OCI-LY1 (cell line): ENCODE measurements around the gene FBXL3.

Experiments used
- H2AFZ ChIP-seq: fragments of 200-600 bp; sonication (generic), shearing (Covaris generic); 2 replicates; pipeline ENCODE4 v1.6.0; 2014; ENCODE audit warnings: antibody characterized with exemption, mild to moderate bottlenecking, low read length
- H3F3A ChIP-seq: fragments of 200-600 bp; sonication (generic), shearing (Covaris generic); 2 replicates; pipeline ENCODE4 v1.6.0; 2014; ENCODE audit warnings: mild to moderate bottlenecking, antibody characterized with exemption, low read length, moderate library complexity; ENCODE audit not compliant: insufficient read depth
- H3K27ac ChIP-seq: fragments of 200-600 bp; sonication (generic); 2 replicates; pipeline ENCODE4 v1.5.1; 2014; ENCODE audit warnings: low read length, mixed run types, mild to moderate bottlenecking, low read depth; ENCODE audit not compliant: poor library complexity, severe bottlenecking
- H3K27me3 ChIP-seq: fragments of 200-600 bp; sonication (generic); 2 replicates; pipeline ENCODE4 v1.6.0; 2014; ENCODE audit warnings: antibody characterized with exemption, mild to moderate bottlenecking, low read length, moderate library complexity; ENCODE audit not compliant: insufficient read depth
- H3K36me3 ChIP-seq: fragments of 200-600 bp; sonication (generic); 2 replicates; pipeline ENCODE4 v1.6.1; 2014; ENCODE audit warnings: mild to moderate bottlenecking, antibody characterized with exemption, low read length, moderate library complexity, mixed read lengths; ENCODE audit not compliant: insufficient read depth
- H3K4me1 ChIP-seq: fragments of 200-600 bp; sonication (generic); 2 replicates; pipeline ENCODE4 v1.5.1; 2014; ENCODE audit warnings: mild to moderate bottlenecking, low read length, moderate library complexity; ENCODE audit not compliant: insufficient read depth, severe bottlenecking
- H3K4me2 ChIP-seq: fragments of 200-600 bp; sonication (generic), shearing (Covaris generic); 2 replicates; pipeline ENCODE4 v1.6.1; 2014; ENCODE audit warnings: low read length
- H3K4me3 ChIP-seq: fragments of 200-600 bp; sonication (generic); 2 replicates; pipeline ENCODE4 v1.5.1; 2014; ENCODE audit warnings: low read length, low read depth, mild to moderate bottlenecking, mixed read lengths; ENCODE audit not compliant: poor library complexity, severe bottlenecking
- H3K79me2 ChIP-seq: fragments of 200-600 bp; shearing (Covaris generic); 2 replicates; pipeline ENCODE4 v1.6.1; 2016; ENCODE audit warnings: mixed run types, low read length, mixed read lengths; ENCODE audit not compliant: insufficient read depth
- H3K9ac ChIP-seq: fragments of 200-600 bp; sonication (generic), shearing (Covaris generic); 2 replicates; pipeline ENCODE4 v1.6.1; 2014; ENCODE audit warnings: mild to moderate bottlenecking, low read length, mixed read lengths
- H3K9me2 ChIP-seq: fragments of 200-600 bp; sonication (generic), shearing (Covaris generic); 2 replicates; pipeline ENCODE4 v1.6.1; 2014; ENCODE audit warnings: low read depth, mild to moderate bottlenecking, low read length, mixed read lengths
- H3K9me3 ChIP-seq: fragments of 200-600 bp; shearing (Covaris generic); 2 replicates; pipeline ENCODE4 v1.6.1; 2014; ENCODE audit warnings: low read length, mixed read lengths
- H4K20me1 ChIP-seq: fragments of 200-600 bp; sonication (generic), shearing (Covaris generic); 2 replicates; pipeline ENCODE4 v1.6.0; 2016; ENCODE audit warnings: mild to moderate bottlenecking, low read length; ENCODE audit not compliant: insufficient read depth
- CTCF ChIP-seq: fragments of 200-600 bp; sonication (generic), shearing (Covaris generic); IDR thresholded peaks from 2 replicates; pipeline ENCODE4 v1.5.1; 2017; ENCODE audit warnings: mild to moderate bottlenecking, antibody characterized with exemption, low read length, moderate library complexity, mixed read lengths
- EZH2 ChIP-seq: fragments of 200-600 bp; sonication (generic), shearing (Covaris generic); IDR thresholded peaks from 2 replicates; pipeline ENCODE4 v1.8.0; 2017; ENCODE audit warnings: borderline replicate concordance, mixed run types, mild to moderate bottlenecking, antibody characterized with exemption, low read length, moderate library complexity, mixed read lengths

FBXL3 gene

DNA sequence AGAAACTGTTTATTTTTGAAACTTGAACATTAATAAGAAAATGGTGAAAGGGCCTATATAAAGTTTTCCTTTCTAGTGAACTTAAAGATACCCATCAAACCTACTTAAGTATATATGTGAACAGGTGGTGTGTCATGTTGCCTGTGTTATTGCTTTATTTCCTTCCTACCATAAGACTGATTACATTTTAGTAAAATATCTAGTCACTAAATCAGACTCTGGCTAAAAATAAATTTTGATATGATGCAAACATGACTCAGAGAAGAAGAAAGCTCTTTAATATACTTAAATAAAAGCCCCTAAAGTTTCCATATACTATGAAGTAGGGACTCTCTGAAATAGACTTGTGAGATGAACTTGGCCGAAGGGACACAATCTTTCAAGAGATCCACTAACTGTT, 35.1 kb upstream of the FBXL3 start:
- no peak overlapping the region for H3K4me2 ChIP-seq
- H3K4me1 ChIP-seq = peaks cover 7% of the 10 kb centered on the region
- no peaks in the 10 kb centered on the region for H3K27me3 ChIP-seq
- no peaks in the 10 kb centered on the region for H3K79me2 ChIP-seq
- peaks cover 89% of the 10 kb centered on the region for H3K36me3 ChIP-seq
- TF ChIP-seq EZH2 (no peak), CTCF (no peak)
- H3K9ac ChIP-seq = no peak overlapping the region
- H2AFZ ChIP-seq = no peak overlapping the region
- no peaks in the 10 kb centered on the region for H3K9me2 ChIP-seq
- H3K9me3 ChIP-seq = no peaks in the 10 kb centered on the region
- H3K27ac ChIP-seq = no peak overlapping the region
- H3K4me3 ChIP-seq = no peak overlapping the region
- H4K20me1 ChIP-seq = no peaks in the 10 kb centered on the region
- H3F3A ChIP-seq = no peaks in the 10 kb centered on the region

GRCh38 chr13:77061362-77061761, 34.4 kb upstream of the FBXL3 start:
- TF ChIP-seq EZH2 (no peak), CTCF (no peak)
- Histone ChIP-seq H4K20me1 (no peaks in the 10 kb centered on the region), H3K27ac (no peak overlapping the region), H3K9me3 (no peaks in the 10 kb centered on the region), H3K79me2 (no peaks in the 10 kb centered on the region), H2AFZ (no peak overlapping the region), H3K9me2 (no peaks in the 10 kb centered on the region), H3F3A (no peaks in the 10 kb centered on the region), H3K4me2 (no peak overlapping the region), H3K4me3 (no peak overlapping the region), H3K9ac (no peak overlapping the region), H3K36me3 (peaks cover 90% of the 10 kb centered on the region), H3K27me3 (no peaks in the 10 kb centered on the region), H3K4me1 (peaks cover 7% of the 10 kb centered on the region)

DNA sequence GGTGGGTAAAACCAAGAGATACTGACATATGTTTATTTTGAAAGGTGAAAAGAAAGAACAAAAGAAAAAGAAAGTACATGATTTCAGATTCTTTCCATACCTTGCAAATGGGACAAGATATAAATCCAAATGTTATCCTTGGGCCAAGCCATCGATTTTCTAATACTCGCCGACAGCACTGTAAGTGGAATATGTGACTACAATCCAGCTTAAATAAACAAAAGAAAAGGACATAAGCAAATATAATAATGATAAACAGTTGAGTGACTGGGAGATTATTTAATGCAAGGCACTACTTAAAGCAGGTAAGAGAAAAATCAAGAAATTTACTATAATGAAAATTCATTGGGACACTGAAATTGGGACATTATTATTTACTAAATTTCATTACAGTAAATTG, 29.9 kb upstream of the FBXL3 start:
- no peak for TF ChIP-seq EZH2
- TF ChIP-seq CTCF = no peak
- H3K4me3 ChIP-seq = no peak overlapping the region
- H3K9me3 ChIP-seq = no peaks in the 10 kb centered on the region
- peaks cover 91% of the 10 kb centered on the region for H3K36me3 ChIP-seq
- no peaks in the 10 kb centered on the region for H3K27me3 ChIP-seq
- no peak overlapping the region for H3K9ac ChIP-seq
- no peak overlapping the region for H3K27ac ChIP-seq
- no peaks in the 10 kb centered on the region for H3K9me2 ChIP-seq
- H3K4me2 ChIP-seq = no peak overlapping the region
- H3K79me2 ChIP-seq = no peaks in the 10 kb centered on the region
- H3F3A ChIP-seq = no peaks in the 10 kb centered on the region
- H3K4me1 ChIP-seq = no peaks in the 10 kb centered on the region
- H2AFZ ChIP-seq = no peak overlapping the region
- H4K20me1 ChIP-seq = no peaks in the 10 kb centered on the region
